Measurements from ENCODE around the gene PPM1H.

- TF ChIP-seq EZH2phosphoT487 (IDR thresholded peaks at IDR 0.05; ENCODE audit: borderline replicate concordance) (no peak), CTCF (conservative IDR thresholded peaks at IDR 0.05; ENCODE audit: low read length) (no peak)
Measured at GRCh38 chr12:62709311-62709710, 225.6 kb downstream of the PPM1H start.

Measured in Loucy (cell line).